H9 (cell line): ENCODE data around the gene TIAM1. TPM values are rescaled to one million over a fixed set of nuclear protein-coding genes. Genes with fewer than 3 reads are reported as not detected.

Source experiments
- DNase-seq: peaks from one replicate; pipeline ENCODE4 v3.0.0-alpha.2; 2017
- H2AFZ ChIP-seq: one replicate; pipeline ENCODE4 v1.6.1; 2013; ENCODE audit warnings: mild to moderate bottlenecking, low read length, control low read depth, moderate library complexity
- H2AK5ac ChIP-seq: 2 replicates; pipeline ENCODE4 v1.6.1; 2013; ENCODE audit warnings: low read length, control low read depth, mixed read lengths; ENCODE audit not compliant: insufficient read length
- H2BK120ac ChIP-seq: one replicate; pipeline ENCODE4 v1.6.1; 2013; ENCODE audit warnings: low read depth, mild to moderate bottlenecking, low read length, control low read depth, inconsistent platforms; ENCODE audit not compliant: poor library complexity, severe bottlenecking
- H2BK12ac ChIP-seq: 2 replicates; pipeline ENCODE4 v1.6.1; 2013; ENCODE audit warnings: low read length, control low read depth, mixed read lengths, low read depth; ENCODE audit not compliant: insufficient read length
- H2BK15ac ChIP-seq: 2 replicates; pipeline ENCODE4 v1.6.1; 2013; ENCODE audit warnings: low read depth, low read length, control low read depth
- H2BK20ac ChIP-seq: one replicate; pipeline ENCODE4 v1.6.1; 2013; ENCODE audit warnings: low read depth, mild to moderate bottlenecking, low read length, control low read depth, inconsistent platforms; ENCODE audit not compliant: poor library complexity, severe bottlenecking
- H2BK5ac ChIP-seq: 2 replicates; pipeline ENCODE4 v1.6.1; 2013; ENCODE audit warnings: low read length, control low read depth, mixed read lengths; ENCODE audit not compliant: insufficient read length
- H3K14ac ChIP-seq: 2 replicates; pipeline ENCODE4 v1.6.1; 2013; ENCODE audit warnings: low read length, control low read depth; ENCODE audit not compliant: insufficient read depth
- H3K18ac ChIP-seq: 2 replicates; pipeline ENCODE4 v1.6.1; 2013; ENCODE audit warnings: low read depth, mild to moderate bottlenecking, mixed read lengths, low read length, control low read depth; ENCODE audit not compliant: insufficient read length
- H3K23ac ChIP-seq: 2 replicates; pipeline ENCODE4 v1.6.1; 2013; ENCODE audit warnings: low read length, control low read depth, mixed read lengths, low read depth; ENCODE audit not compliant: insufficient read length
- H3K23me2 ChIP-seq: 2 replicates; pipeline ENCODE4 v1.6.1; 2013; ENCODE audit warnings: low read depth, mild to moderate bottlenecking, mixed read lengths, low read length, control low read depth; ENCODE audit not compliant: insufficient read length, poor library complexity, severe bottlenecking
- H3K27ac ChIP-seq: 2 replicates; pipeline ENCODE4 v1.5.1; 2013; ENCODE audit warnings: low read length, control low read depth, mixed read lengths, low read depth; ENCODE audit not compliant: insufficient read length
- H3K27me3 ChIP-seq: 2 replicates; pipeline ENCODE4 v1.6.1; 2013; ENCODE audit warnings: low read length, control low read depth, inconsistent platforms; ENCODE audit not compliant: insufficient read depth
- H3K4ac ChIP-seq: 2 replicates; pipeline ENCODE4 v1.6.1; 2013; ENCODE audit warnings: low read depth, mild to moderate bottlenecking, control low read depth, inconsistent platforms, low read length, moderate library complexity
- H3K4me1 ChIP-seq: 2 replicates; pipeline ENCODE4 v1.6.1; 2013; ENCODE audit warnings: low read length, control low read depth, inconsistent platforms; ENCODE audit not compliant: insufficient read depth
- H3K4me2 ChIP-seq: 2 replicates; pipeline ENCODE4 v1.6.1; 2013; ENCODE audit warnings: low read length, control low read depth, mixed read lengths; ENCODE audit not compliant: insufficient read length, insufficient read depth
- H3K56ac ChIP-seq: 2 replicates; pipeline ENCODE4 v1.6.1; 2013; ENCODE audit warnings: low read depth, mild to moderate bottlenecking, mixed read lengths, low read length, control low read depth; ENCODE audit not compliant: insufficient read length
- H3K79me1 ChIP-seq: 2 replicates; pipeline ENCODE4 v1.6.1; 2013; ENCODE audit warnings: low read depth, mild to moderate bottlenecking, moderate library complexity, low read length, control low read depth, inconsistent platforms; ENCODE audit not compliant: insufficient read depth, poor library complexity, severe bottlenecking
- H3K79me2 ChIP-seq: 2 replicates; pipeline ENCODE4 v1.6.1; 2013; ENCODE audit warnings: low read length, control low read depth, inconsistent platforms; ENCODE audit not compliant: insufficient read depth
- H3K9ac ChIP-seq: 2 replicates; pipeline ENCODE4 v1.6.1; 2013; ENCODE audit warnings: low read length, control low read depth, mixed read lengths; ENCODE audit not compliant: insufficient read length; ENCODE audit errors: extremely low read depth
- H3K9me3 ChIP-seq: one replicate; pipeline ENCODE4 v1.6.1; 2013; ENCODE audit warnings: low read depth, low read length, inconsistent platforms; ENCODE audit not compliant: control insufficient read depth
- H3T11ph ChIP-seq: one replicate; pipeline ENCODE4 v1.6.1; 2013; ENCODE audit warnings: mild to moderate bottlenecking, low read length, control low read depth, inconsistent platforms
- H4K20me1 ChIP-seq: one replicate; pipeline ENCODE4 v1.6.1; 2013; ENCODE audit not compliant: control insufficient read depth, insufficient read length, insufficient read depth
- H4K5ac ChIP-seq: 2 replicates; pipeline ENCODE4 v1.6.1; 2013; ENCODE audit warnings: low read depth, mild to moderate bottlenecking, mixed read lengths, low read length, control low read depth; ENCODE audit not compliant: insufficient read length
- H4K8ac ChIP-seq: replicated peaks from 2 replicates; pipeline ENCODE4 v1.6.1; 2013; ENCODE audit warnings: low read length, control low read depth, mixed read lengths, low read depth; ENCODE audit not compliant: insufficient read length
- H4K91ac ChIP-seq: 2 replicates; pipeline ENCODE4 v1.6.1; 2013; ENCODE audit warnings: low read depth, mild to moderate bottlenecking, moderate library complexity, mixed read lengths, low read length, control low read depth; ENCODE audit not compliant: insufficient read length
- H3K27ac Mint-ChIP-seq, 3 experiments: 2 replicates in 2 of 3; 3 replicates in 1 of 3; pipeline ENCODE4 v1.8.0; 2020 to 2021; ENCODE audit warnings: mixed read lengths in 3 of 3, mild to moderate bottlenecking in 1 of 3, moderate library complexity in 1 of 3
- H3K27me3 Mint-ChIP-seq: 2 replicates; pipeline ENCODE4 v1.8.0; 2021; ENCODE audit warnings: low read depth, mild to moderate bottlenecking, moderate library complexity, mixed read lengths
- H3K36me3 Mint-ChIP-seq, 3 experiments: 2 replicates in 2 of 3; 3 replicates in 1 of 3; pipeline ENCODE4 v1.8.0; 2020 to 2021; ENCODE audit warnings: low read depth in 3 of 3, mixed read lengths in 3 of 3; ENCODE audit not compliant: insufficient read depth in 1 of 3
- H3K4me1 Mint-ChIP-seq, 2 experiments: 2 replicates each; pipeline ENCODE4 v1.8.0; 2020; ENCODE audit warnings: mixed read lengths in 2 of 2
- H3K4me3 Mint-ChIP-seq, 2 experiments: 2 replicates in 1 of 2; 3 replicates in 1 of 2; pipeline ENCODE4 v1.8.0; 2020 to 2021; ENCODE audit warnings: mild to moderate bottlenecking in 2 of 2, mixed read lengths in 2 of 2, moderate library complexity in 1 of 2
- H3K9me3 Mint-ChIP-seq, 2 experiments: 2 replicates in 1 of 2; 3 replicates in 1 of 2; pipeline ENCODE4 v1.8.0; 2020; ENCODE audit warnings: mild to moderate bottlenecking in 2 of 2, mixed read lengths in 2 of 2, moderate library complexity in 1 of 2
- CTCF ChIP-seq: fragments of 200-600 bp; sonication (generic); conservative IDR thresholded peaks from 3 replicates; pipeline ENCODE4 v1.8.0; 2021; ENCODE audit warnings: antibody characterized with exemption, mild to moderate bottlenecking
- WGBS: extraction: QIAGEN DNeasy Blood & Tissue Kit; methylation state at CpG from one replicate; pipeline ENCODE4 v1.1.7; 2013; ENCODE audit warnings: missing lambda C conversion rate, low lambda C conversion rate, mixed read lengths; ENCODE audit not compliant: insufficient read length; ENCODE audit errors: extremely low coverage; 5-methylcytosine and 5-hydroxymethylcytosine counted together
- total RNA-seq: library from RNA; stranded (reverse); gene quantifications from 2 replicates; pipeline ENCODE4 v1.2.1, GENCODE V29; 2021

The TIAM1 gene
- total RNA-seq, 1 experiment from 2014 or later, result 23.1 TPM

- no peak overlapping the region for H3K4ac ChIP-seq
- H2AFZ ChIP-seq, result no peak overlapping the region
- H3K9ac ChIP-seq, result no peak overlapping the region
- no peak overlapping the region for H3K4me3 Mint-ChIP-seq
- H3K9me3 Mint-ChIP-seq, result no peaks in the 10 kb centered on the region
- H2BK15ac ChIP-seq, result no peak overlapping the region
- no peak overlapping the region for H2BK5ac ChIP-seq
- no peaks in the 10 kb centered on the region for H3K23me2 ChIP-seq
- H3K27me3 Mint-ChIP-seq, result no peaks in the 10 kb centered on the region
- H3K23ac ChIP-seq, result no peak overlapping the region
- H3K79me2 ChIP-seq, result no peaks in the 10 kb centered on the region
- no peaks in the 10 kb centered on the region for H3K27me3 ChIP-seq
- H4K91ac ChIP-seq, result no peak overlapping the region
- no peak overlapping the region for H2BK120ac ChIP-seq
- H4K20me1 ChIP-seq, result no peaks in the 10 kb centered on the region
- no CpG with 5 or more reads among the region's 9 CpGs for WGBS
- no peak overlapping the region for H4K5ac ChIP-seq
- no peak for TF ChIP-seq CTCF
- H3K9me3 ChIP-seq, result no peaks in the 10 kb centered on the region
- no peak overlapping the region for H3K56ac ChIP-seq
- H3K79me1 ChIP-seq, result no peaks in the 10 kb centered on the region
- H3K4me2 ChIP-seq, result no peak overlapping the region
- no peak overlapping the region for H3T11ph ChIP-seq
- H3K4me1 ChIP-seq, result peaks cover 6% of the 10 kb centered on the region
- H3K14ac ChIP-seq, result no peak overlapping the region
- H3K4me1 Mint-ChIP-seq, result peaks cover 38 to 47% of the 10 kb centered on the region in 2 experiments
- peaks cover 0 to 3% (median 0%) of the 10 kb centered on the region in 3 experiments; a peak in 2 of 7 replicates for H3K36me3 Mint-ChIP-seq
- no peak for DNase-seq
- H3K27ac ChIP-seq, result no peak overlapping the region
- no peak overlapping the region for H2AK5ac ChIP-seq
- H4K8ac ChIP-seq, result no peak overlapping the region
- H2BK20ac ChIP-seq, result no peak overlapping the region
- H3K27ac Mint-ChIP-seq, result peak overlapping the region; percentile 3 to 89 (median 52); a peak in 3 of 7 replicates
- no peak overlapping the region for H2BK12ac ChIP-seq
- no peak overlapping the region for H3K18ac ChIP-seq
Observed at GRCh38 chr21:31279986-31280385, 64.1 kb downstream of the TIAM1 start.
